HEK293 (cell line): ENCODE measurements around the gene LYZL1.

Experiments
- CTCF ChIA-PET: fragments of 350-600 bp; formaldehyde crosslinking; extraction: SDS; loops from one replicate; lab custom pipeline; 2021; ENCODE audit warnings: antibody characterized with exemption; lab: Yijun Ruan, JAX
- POLR2A ChIA-PET: fragments of 300-600 bp; formaldehyde crosslinking; extraction: SDS; loops from one replicate; lab custom pipeline; 2020; ENCODE audit warnings: antibody characterized with exemption, inconsistent platforms; lab: Yijun Ruan, JAX
- H3K27ac ChIP-seq: fragments of 200-500 bp; sonication (Bioruptor generic); 2 replicates; pipeline ENCODE4 v1.5.1; 2014; ENCODE audit warnings: low read depth, low read length, control low read depth, inconsistent platforms; ENCODE audit errors: extremely low read depth
- H3K36me3 ChIP-seq, 2 experiments: fragments of 200-500 bp in 1 of 2; sonication (Bioruptor generic) in 1 of 2; 1 replicate in 1 of 2; 2 replicates in 1 of 2; pipeline ENCODE4 v1.5.1; 2014 to 2017; ENCODE audit warnings: inconsistent platforms in 2 of 2, low read length in 2 of 2; ENCODE audit not compliant: control insufficient read depth in 2 of 2, insufficient read depth in 1 of 2
- H3K4me1 ChIP-seq: fragments of 200-500 bp; sonication (Bioruptor generic); 2 replicates; pipeline ENCODE4 v1.5.1; 2014; ENCODE audit warnings: mild to moderate bottlenecking, low read length, inconsistent platforms; ENCODE audit not compliant: control insufficient read depth, insufficient read depth
- H3K4me3 ChIP-seq: 2 replicates; pipeline ENCODE4 v1.5.1; 2011; ENCODE audit warnings: low read depth, mild to moderate bottlenecking, control low read depth, low read length, moderate library complexity
- H3K9me3 ChIP-seq: fragments of 200-500 bp; sonication (Bioruptor generic); 2 replicates; pipeline ENCODE4 v1.5.1; 2014; ENCODE audit warnings: low read depth, low read length, inconsistent platforms; ENCODE audit not compliant: control insufficient read depth, insufficient read depth
- BCL11A ChIP-seq: fragments of 450-650 bp; formaldehyde crosslinking; IDR thresholded peaks from 2 replicates; pipeline ENCODE4 v1.5.1; 2016; ENCODE audit warnings: low read depth, missing biosample characterization, missing genetic modification characterization
- BCL11B ChIP-seq: fragments of 450-650 bp; formaldehyde crosslinking; IDR thresholded peaks from 2 replicates; pipeline ENCODE4 v1.5.1; 2016; ENCODE audit warnings: low read depth, missing biosample characterization, missing genetic modification characterization
- KLF10 ChIP-seq: fragments of 450-650 bp; IDR thresholded peaks from 2 replicates; pipeline ENCODE4 v1.5.1; 2018; ENCODE audit warnings: missing biosample characterization, mild to moderate bottlenecking, missing genetic modification characterization
- KLF7 ChIP-seq: fragments of 450-650 bp; formaldehyde crosslinking; IDR thresholded peaks from 2 replicates; pipeline ENCODE4 v1.5.1; 2016; ENCODE audit warnings: missing biosample characterization, missing genetic modification characterization, borderline replicate concordance
- PBX3 ChIP-seq: sonication (generic); formaldehyde crosslinking; IDR thresholded peaks from 2 replicates; pipeline ENCODE4 v1.8.1; 2022; ENCODE audit warnings: mild to moderate bottlenecking, moderate library complexity, missing genetic modification reagents
- PRDM10 ChIP-seq: fragments of 450-650 bp; formaldehyde crosslinking; IDR thresholded peaks from 2 replicates; pipeline ENCODE4 v1.5.1; 2016; ENCODE audit warnings: missing biosample characterization, missing genetic modification characterization
- SETDB1 ChIP-seq: IDR thresholded peaks from one replicate; pipeline ENCODE4 v1.6.1; 2017; ENCODE audit warnings: mild to moderate bottlenecking, low read length, moderate library complexity, mixed read lengths; ENCODE audit not compliant: insufficient read length
- TRIM28 ChIP-seq: IDR thresholded peaks from 2 replicates; pipeline ENCODE4 v1.6.1; 2011; ENCODE audit warnings: low read length, control low read depth, borderline replicate concordance
- WT1 ChIP-seq: fragments of 450-650 bp; formaldehyde crosslinking; IDR thresholded peaks from 2 replicates; pipeline ENCODE4 v1.5.1; 2016; ENCODE audit warnings: missing biosample characterization, missing genetic modification characterization
- YY1 ChIP-seq: fragments of 450-650 bp; formaldehyde crosslinking; IDR thresholded peaks from 2 replicates; pipeline ENCODE4 v1.5.1; 2018; ENCODE audit warnings: missing biosample characterization, missing genetic modification characterization
- ZBTB20 ChIP-seq: fragments of 450-650 bp; formaldehyde crosslinking; IDR thresholded peaks from 2 replicates; pipeline ENCODE4 v1.5.1; 2016; ENCODE audit warnings: missing biosample characterization, missing genetic modification characterization
- ZBTB49 ChIP-seq: fragments of 450-650 bp; formaldehyde crosslinking; IDR thresholded peaks from 2 replicates; pipeline ENCODE4 v1.5.1; 2016; ENCODE audit warnings: missing biosample characterization, missing genetic modification characterization, low read depth
- ZFP37 ChIP-seq: fragments of 450-650 bp; formaldehyde crosslinking; IDR thresholded peaks from 2 replicates; pipeline ENCODE4 v1.5.1; 2016; ENCODE audit warnings: missing biosample characterization, missing genetic modification characterization
- ZNF121 ChIP-seq: fragments of 450-650 bp; formaldehyde crosslinking; IDR thresholded peaks from 2 replicates; pipeline ENCODE4 v1.5.1; 2016; ENCODE audit warnings: missing biosample characterization, missing genetic modification characterization
- ZNF133 ChIP-seq: fragments of 450-650 bp; formaldehyde crosslinking; IDR thresholded peaks from 2 replicates; pipeline ENCODE4 v1.5.1; 2016; ENCODE audit warnings: missing biosample characterization, missing genetic modification characterization
- ZNF239 ChIP-seq: fragments of 450-650 bp; formaldehyde crosslinking; IDR thresholded peaks from 2 replicates; pipeline ENCODE4 v1.5.1; 2016; ENCODE audit warnings: missing biosample characterization, missing genetic modification characterization
- ZNF514 ChIP-seq: fragments of 450-650 bp; formaldehyde crosslinking; IDR thresholded peaks from 2 replicates; pipeline ENCODE4 v1.5.1; 2016; ENCODE audit warnings: missing biosample characterization, missing genetic modification characterization
- ZNF580 ChIP-seq: fragments of 450-650 bp; formaldehyde crosslinking; IDR thresholded peaks from 2 replicates; pipeline ENCODE4 v1.5.1; 2016; ENCODE audit warnings: missing biosample characterization, missing genetic modification characterization
- ZNF610 ChIP-seq: fragments of 450-650 bp; formaldehyde crosslinking; IDR thresholded peaks from 2 replicates; pipeline ENCODE4 v1.5.1; 2016; ENCODE audit warnings: missing biosample characterization, missing genetic modification characterization, borderline replicate concordance
- ZNF621 ChIP-seq: fragments of 450-650 bp; formaldehyde crosslinking; IDR thresholded peaks from 2 replicates; pipeline ENCODE4 v1.5.1; 2017; ENCODE audit warnings: missing biosample characterization, missing genetic modification characterization
- ZNF623 ChIP-seq: fragments of 450-650 bp; formaldehyde crosslinking; IDR thresholded peaks from 2 replicates; pipeline ENCODE4 v1.5.1; 2016; ENCODE audit warnings: missing biosample characterization, missing genetic modification characterization
- ZNF624 ChIP-seq: fragments of 450-650 bp; formaldehyde crosslinking; IDR thresholded peaks from 2 replicates; pipeline ENCODE4 v1.5.1; 2017; ENCODE audit warnings: missing biosample characterization, missing genetic modification characterization
- ZNF701 ChIP-seq: fragments of 450-650 bp; formaldehyde crosslinking; IDR thresholded peaks from 2 replicates; pipeline ENCODE4 v1.5.1; 2016; ENCODE audit warnings: missing biosample characterization, missing genetic modification characterization
- ZNF768 ChIP-seq: fragments of 450-650 bp; formaldehyde crosslinking; IDR thresholded peaks from 2 replicates; pipeline ENCODE4 v1.5.1; 2018; ENCODE audit warnings: missing biosample characterization, mild to moderate bottlenecking, missing genetic modification characterization
- ZNF785 ChIP-seq: fragments of 450-650 bp; formaldehyde crosslinking; IDR thresholded peaks from 2 replicates; pipeline ENCODE4 v1.5.1; 2016; ENCODE audit warnings: missing biosample characterization, missing genetic modification characterization

The LYZL1 gene

GRCh38 chr10:29259498-29259897, 29.4 kb upstream of the LYZL1 start:
- Histone ChIP-seq H3K9me3 (no peaks in the 10 kb centered on the region), H3K4me1 (peaks cover 31% of the 10 kb centered on the region), H3K36me3 (no peaks in the 10 kb centered on the region), H3K27ac (no peak overlapping the region), H3K4me3 (no peak overlapping the region)
- ChIA-PET POLR2A (no interaction called here), CTCF (interaction anchor here (0.7 kb wide), 1 partner anchor 149 kb away, joined by 3 read pairs; no protein-coding TSS in a partner anchor)
- peak; percentile 67; the same call in 1 of the 2 replicates for TF ChIP-seq ZNF580 (tag by site-specific recombination)
- TF ChIP-seq TRIM28 = 0 out of 2 replicates have a peak, but pooled peaks have one; percentile 30
- TF ChIP-seq SETDB1 = peak; percentile 58
- TF ChIP-seq KLF10 (tag by site-specific recombination) = no peak
- no peak for TF ChIP-seq KLF7 (tag by site-specific recombination)
- no peak for TF ChIP-seq ZNF621 (tag by site-specific recombination)

- H3K9me3 ChIP-seq = no peaks in the 10 kb centered on the region
- CTCF ChIA-PET = interaction anchor here (0.5 kb wide), 1 partner anchor 856 kb away, joined by 3 read pairs; no protein-coding TSS in a partner anchor
- TF ChIP-seq ZFP37 (tag by site-specific recombination) (no peak), ZNF701 (tag by site-specific recombination) (no peak)
- TF ChIP-seq, all 188 proteins: peak for 0
- H3K4me1 ChIP-seq = no peaks in the 10 kb centered on the region
- H3K4me3 ChIP-seq = no peak overlapping the region
- H3K27ac ChIP-seq = no peak overlapping the region
- POLR2A ChIA-PET = no interaction called here
- no peaks in the 10 kb centered on the region for H3K36me3 ChIP-seq
Measured at GRCh38 chr10:29263506-29263905, 25.4 kb upstream of the LYZL1 start.

GRCh38 chr10:29265210-29265768, 23.6 kb upstream of the LYZL1 start:
- CTCF ChIA-PET = interaction anchor here (1.0 to 1.1 kb wide), 2 partner anchors 8 to 25 kb away, joined by 3 to 5 read pairs; no protein-coding TSS in a partner anchor
- Histone ChIP-seq H3K4me3 (no peak overlapping the region), H3K36me3 (no peaks in the 10 kb centered on the region), H3K9me3 (no peaks in the 10 kb centered on the region), H3K4me1 (no peaks in the 10 kb centered on the region), H3K27ac (no peak overlapping the region)
- POLR2A ChIA-PET = no interaction called here
- no peak for TF ChIP-seq ZNF610 (tag by site-specific recombination)
- no peak for TF ChIP-seq WT1 (tag by site-specific recombination)
- TF ChIP-seq ZNF701 (tag by site-specific recombination) = no peak
- TF ChIP-seq ZNF623 (tag by site-specific recombination) = no peak
- no peak for TF ChIP-seq YY1 (tag by site-specific recombination)
- TF ChIP-seq ZNF768 (tag by site-specific recombination) = no peak
- no peak for TF ChIP-seq ZNF121 (tag by site-specific recombination)
- no peak for TF ChIP-seq BCL11A (tag by site-specific recombination)
- TF ChIP-seq ZBTB49 = no peak
- TF ChIP-seq ZBTB20 (tag by site-specific recombination) = no peak
- TF ChIP-seq ZNF239 = no peak
- TF ChIP-seq PRDM10 (tag by site-specific recombination) = no peak
- TF ChIP-seq BCL11B (tag by site-specific recombination) = no peak
- TF ChIP-seq ZNF514 (tag by site-specific recombination) = no peak
- TF ChIP-seq PBX3 (CRISPR knock-in tag) = no peak
- TF ChIP-seq ZNF785 (tag by site-specific recombination) = no peak
- no peak for TF ChIP-seq ZNF133 (tag by site-specific recombination)
- no peak for TF ChIP-seq ZNF624
- TF ChIP-seq, all 188 proteins: peak for 0
